Testis (tissue), 2 donors: ENCODE results near the gene C2CD3.

Experiments used
- CTCF ChIP-seq, 3 experiments: fragments of 450-650 bp in 2 of 3; fragments of 200-600 bp in 1 of 3; sonication (generic) in 1 of 3; IDR thresholded peaks; one replicate each; pipeline ENCODE4 v1.5.1; 2016 to 2019; ENCODE audit warnings: antibody characterized with exemption in 3 of 3, mild to moderate bottlenecking in 2 of 3, moderate library complexity in 1 of 3
- POLR2A ChIP-seq: fragments of 450-650 bp; IDR thresholded peaks from one replicate; pipeline ENCODE4 v1.6.1; 2017; ENCODE audit warnings: antibody characterized with exemption, mild to moderate bottlenecking, moderate library complexity

GRCh38 chr11:74019104-74019738, 151.6 kb downstream of the C2CD3 start:
- TF ChIP-seq CTCF (IDR thresholded peaks at IDR 0.05) (no peak), POLR2A (no peak)
